ENCODE measurements around the gene KLHL10.

KLHL10 gene

GRCh38 chr17:41895617-41896016 lies 58.0 kb downstream of the KLHL10 start:
- DNase-seq (ENCODE audit: low spot score): no peak

GRCh38 chr17:41896726-41897125 lies 59.1 kb downstream of the KLHL10 start:
- no peak for DNase-seq (ENCODE audit: low spot score)

Measured in ecto neural progenitor cell (in vitro differentiated cells).